HG02943 (cell line): ENCODE data around the gene ARL13A.
"Not testable (repeated sequence)": the region's sequence is repeated elsewhere in the genome, so short reads cannot be mapped to it uniquely, and the experiment has no call there.

Experiments used
- ATAC-seq: cut with Tn5 transposase; IDR thresholded peaks from one replicate; pipeline ENCODE4 v1.9.1; 2021; ENCODE audit warnings: mild to moderate bottlenecking, low read depth, moderate library complexity; ENCODE audit not compliant: unreplicated experiment

The ARL13A gene

GRCh38 chrX:100984818-100985217 is 15.3 kb downstream of the ARL13A start:
- no peak for ATAC-seq

- ATAC-seq, result no peak
Observed at GRCh38 chrX:100990139-100990538, 20.6 kb downstream of the ARL13A start.

GRCh38 chrX:100994352-100995281 is 25.1 kb downstream of the ARL13A start:
- no peak for ATAC-seq

- no peak for ATAC-seq
Observed at GRCh38 chrX:100995469-100995868, 26.0 kb downstream of the ARL13A start.

GRCh38 chrX:100999451-100999850 is 29.9 kb downstream of the ARL13A start:
- ATAC-seq, result no peak

- ATAC-seq, result no peak
Observed at GRCh38 chrX:101009090-101009489, 39.6 kb downstream of the ARL13A start.

- ATAC-seq, result not testable (repeated sequence)
Observed at GRCh38 chrX:101012031-101012430, 42.5 kb downstream of the ARL13A start.

- no peak for ATAC-seq
Observed at GRCh38 chrX:101022020-101022419, 52.5 kb downstream of the ARL13A start.

- ATAC-seq, result no peak
Observed at GRCh38 chrX:101025126-101025525, 55.6 kb downstream of the ARL13A start.

- ATAC-seq, result no peak
Observed at GRCh38 chrX:101028562-101028961, 59.1 kb downstream of the ARL13A start.

- no peak for ATAC-seq
Observed at GRCh38 chrX:101029665-101030064, 60.2 kb downstream of the ARL13A start.

- ATAC-seq, result no peak
Observed at GRCh38 chrX:101037231-101037630, 67.7 kb downstream of the ARL13A start.

- ATAC-seq, result no peak
Observed at GRCh38 chrX:101040197-101040596, 70.7 kb downstream of the ARL13A start.
